GM23338 (cell line): ENCODE results near the gene CLCN2. TPM values are rescaled to one million over a fixed set of nuclear protein-coding genes. Genes with fewer than 3 reads are reported as not detected.

Source experiments
- ATAC-seq: fragments of 200-7000 bp; cut with Tn5 transposase; 3 replicates; pipeline ENCODE4 v1.9.1; 2020
- DNase-seq: peaks from one replicate; pipeline ENCODE4 v3.0.0-alpha.2; 2015; ENCODE audit warnings: low spot score
- H2AFZ ChIP-seq: fragments of 200-600 bp; sonication (generic); 2 replicates; pipeline ENCODE4 v1.8.0; 2016; ENCODE audit warnings: antibody characterized with exemption, mild to moderate bottlenecking, moderate library complexity
- H3F3A ChIP-seq: fragments of 200-600 bp; sonication (generic); replicated peaks from 2 replicates; pipeline ENCODE4 v1.8.0; 2017; ENCODE audit warnings: antibody characterized with exemption, mixed run types, low read depth
- H3K27ac ChIP-seq: fragments of 200-600 bp; sonication (generic); 2 replicates; pipeline ENCODE4 v1.6.1; 2016; ENCODE audit warnings: low read depth
- H3K27me3 ChIP-seq: fragments of 200-600 bp; sonication (generic); 2 replicates; pipeline ENCODE4 v1.8.0; 2016; ENCODE audit warnings: mild to moderate bottlenecking, mixed run types, moderate library complexity; ENCODE audit not compliant: insufficient read depth
- H3K36me3 ChIP-seq: fragments of 200-600 bp; sonication (generic); 2 replicates; pipeline ENCODE4 v1.8.0; 2016; ENCODE audit warnings: mild to moderate bottlenecking; ENCODE audit not compliant: insufficient read depth
- H3K4me1 ChIP-seq: fragments of 200-600 bp; sonication (generic); 2 replicates; pipeline ENCODE4 v1.8.0; 2016; ENCODE audit warnings: mild to moderate bottlenecking, moderate library complexity; ENCODE audit not compliant: insufficient read depth
- H3K4me2 ChIP-seq: fragments of 200-600 bp; sonication (generic); 2 replicates; pipeline ENCODE4 v1.7.1; 2017; ENCODE audit warnings: mixed run types
- H3K4me3 ChIP-seq: fragments of 200-600 bp; sonication (generic); 2 replicates; pipeline ENCODE4 v1.6.1; 2016; ENCODE audit warnings: mixed run types
- H3K79me2 ChIP-seq: fragments of 200-600 bp; sonication (generic); replicated peaks from 2 replicates; pipeline ENCODE4 v1.8.0; 2017; ENCODE audit warnings: mild to moderate bottlenecking; ENCODE audit not compliant: insufficient read depth
- H3K9me2 ChIP-seq: fragments of 200-600 bp; sonication (generic); 2 replicates; pipeline ENCODE4 v1.8.0; 2017; ENCODE audit not compliant: insufficient read depth
- H4K20me1 ChIP-seq: fragments of 200-600 bp; sonication (generic); replicated peaks from 2 replicates; pipeline ENCODE4 v1.8.0; 2017; ENCODE audit warnings: mild to moderate bottlenecking; ENCODE audit not compliant: insufficient read depth
- H3K27ac Mint-ChIP-seq: 2 replicates; pipeline ENCODE4 v1.8.0; 2020; ENCODE audit warnings: inconsistent platforms, mild to moderate bottlenecking, moderate library complexity, mixed read lengths
- H3K27me3 Mint-ChIP-seq: 3 replicates; pipeline ENCODE4 v1.8.0; 2022; ENCODE audit warnings: low read depth, mild to moderate bottlenecking, moderate library complexity, mixed read lengths, inconsistent platforms; ENCODE audit not compliant: insufficient read depth, poor library complexity
- H3K36me3 Mint-ChIP-seq: 3 replicates; pipeline ENCODE4 v1.8.0; 2021; ENCODE audit warnings: low read depth, mild to moderate bottlenecking, inconsistent platforms, moderate library complexity, mixed read lengths
- H3K4me1 Mint-ChIP-seq: 3 replicates; pipeline ENCODE4 v1.8.0; 2020; ENCODE audit warnings: mild to moderate bottlenecking, inconsistent platforms, mixed read lengths
- H3K4me3 Mint-ChIP-seq: 3 replicates; pipeline ENCODE4 v1.8.0; 2021; ENCODE audit warnings: moderate library complexity, mild to moderate bottlenecking, inconsistent platforms, mixed read lengths
- H3K9me3 Mint-ChIP-seq: 3 replicates; pipeline ENCODE4 v1.8.0; 2020; ENCODE audit warnings: moderate library complexity, mild to moderate bottlenecking, inconsistent platforms, mixed read lengths
- CREB1 ChIP-seq: fragments of 250-450 bp; sonication (Bioruptor Pico); IDR thresholded peaks from 2 replicates; pipeline ENCODE4 v1.5.0; 2020; ENCODE audit warnings: low read depth, mild to moderate bottlenecking, moderate library complexity
- EZH2 ChIP-seq: fragments of 200-600 bp; sonication (generic); IDR thresholded peaks from one replicate; pipeline ENCODE4 v1.8.0; 2017; ENCODE audit warnings: antibody characterized with exemption, mild to moderate bottlenecking, low read depth; ENCODE audit not compliant: unreplicated experiment
- EZH2phosphoT487 ChIP-seq: fragments of 200-600 bp; sonication (generic); IDR thresholded peaks from one replicate; pipeline ENCODE4 v1.8.1; 2018; ENCODE audit warnings: antibody characterized with exemption; ENCODE audit not compliant: unreplicated experiment
- JUNB ChIP-seq: IDR thresholded peaks from one replicate; pipeline ENCODE4 v1.6.1; 2016; ENCODE audit warnings: antibody characterized with exemption; ENCODE audit not compliant: unreplicated experiment
- NANOG ChIP-seq: IDR thresholded peaks from 2 replicates; pipeline ENCODE4 v1.6.1; 2016; ENCODE audit warnings: antibody characterized with exemption, borderline replicate concordance
- POLR2AphosphoS5 ChIP-seq: IDR thresholded peaks from 2 replicates; pipeline ENCODE4 v1.6.1; 2016; ENCODE audit warnings: antibody characterized with exemption, low read depth
- STAT1 ChIP-seq: IDR thresholded peaks from one replicate; pipeline ENCODE4 v1.6.1; 2016; ENCODE audit warnings: antibody characterized with exemption; ENCODE audit not compliant: unreplicated experiment
- ZNF114 ChIP-seq: fragments of 250-450 bp; sonication (Bioruptor Pico); IDR thresholded peaks from 2 replicates; pipeline ENCODE4 v1.5.0; 2020; ENCODE audit warnings: mild to moderate bottlenecking, moderate library complexity
- ZNF331 ChIP-seq: fragments of 250-450 bp; sonication (Bioruptor Pico); IDR thresholded peaks from 2 replicates; pipeline ENCODE4 v1.5.0; 2020; ENCODE audit warnings: low read depth, mild to moderate bottlenecking, moderate library complexity
- polyA plus RNA-seq: library from polyadenylated mRNA; unstranded; fragments of >200 nt; fragmentation: Nextera tagmentation; extraction: Ambion mirVana; gene quantifications from 2 replicates; pipeline ENCODE4 v1.2.1, GENCODE V29; 2016
- total RNA-seq: library from RNA; depleted of rRNA; stranded (reverse); fragments of >200 nt; shearing (Covaris generic); gene quantifications from 2 replicates; pipeline ENCODE4 v1.2.3, GENCODE V29; 2014
- TF ChIP-seq, protein P1 (sequence below): fragments of 250-450 bp; sonication (Bioruptor Pico); IDR thresholded peaks from 2 replicates; pipeline ENCODE4 v1.5.0; 2020; ENCODE audit warnings: mild to moderate bottlenecking, moderate library complexity
- TF ChIP-seq, protein P2 (sequence below), 2 experiments: fragments of 200-600 bp in 1 of 2; sonication (generic) in 1 of 2; conservative IDR thresholded peaks; 2 replicates each; pipeline versions ENCODE4 v1.5.1 to v1.6.1; 2016 to 2017; ENCODE audit warnings: antibody characterized with exemption in 2 of 2, low read depth in 2 of 2, mild to moderate bottlenecking in 2 of 2, moderate library complexity in 1 of 2
- TF ChIP-seq, protein P3 (sequence below): IDR thresholded peaks from one replicate; pipeline ENCODE4 v1.6.1; 2018; ENCODE audit warnings: antibody characterized with exemption; ENCODE audit not compliant: unreplicated experiment
- TF ChIP-seq, protein P4 (sequence below): IDR thresholded peaks from 2 replicates; pipeline ENCODE4 v1.6.1; 2016; ENCODE audit warnings: antibody characterized with exemption

Gene CLCN2
- total and polyA plus RNA-seq, 2 experiments from 2014 or later: 7.0 to 9.2 TPM

DNA sequence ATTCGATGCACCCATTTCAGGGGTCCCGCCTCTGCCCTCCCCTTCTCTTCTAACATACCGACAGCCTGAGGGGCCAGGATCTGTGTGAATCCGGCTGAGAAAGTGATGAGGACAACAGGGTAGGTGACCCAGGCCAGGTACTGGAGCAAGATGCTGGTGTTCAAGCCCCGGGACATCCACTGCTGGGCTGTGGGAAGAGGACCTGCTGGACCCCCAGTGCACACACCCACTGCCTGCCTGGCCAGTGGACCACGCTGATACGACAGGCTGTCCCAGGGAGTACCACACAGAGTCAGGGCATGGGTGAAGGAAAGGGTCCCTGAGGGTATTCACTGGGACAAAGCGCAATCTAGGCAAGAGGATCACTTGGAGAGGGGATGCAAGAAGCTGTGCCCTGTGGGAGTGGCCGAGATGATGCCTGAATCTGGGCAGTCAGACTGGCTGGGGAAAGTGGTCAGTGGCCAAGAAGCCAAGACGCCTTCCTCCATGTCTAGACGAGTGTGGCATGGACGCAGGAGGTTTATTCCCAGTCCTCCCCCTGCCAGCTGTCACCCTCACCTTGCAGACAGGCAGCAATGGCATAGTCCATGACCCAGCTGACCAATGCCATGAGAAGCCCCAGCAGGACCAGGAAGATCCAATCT lies 3.2 kb downstream of the CLCN2 start:
- no peak for DNase-seq

More for the DNA sequence above, 3.2 kb downstream of the CLCN2 start:
- H3K27ac Mint-ChIP-seq: no peak overlapping the region
- Histone ChIP-seq H4K20me1 (no peaks in the 10 kb centered on the region), H3K9me2 (no peaks in the 10 kb centered on the region), H3K36me3 (0 out of 2 replicates have a peak, but pooled peaks cover 3% of the 10 kb centered on the region), H3K4me3 (no peak overlapping the region), H3K27me3 (peaks cover 14% of the 10 kb centered on the region), H3F3A (peaks cover 5% of the 10 kb centered on the region; the same call in 1 of the 2 replicates), H3K27ac (no peak overlapping the region), H3K79me2 (no peaks in the 10 kb centered on the region), H3K4me1 (peaks cover 11% of the 10 kb centered on the region), H2AFZ (no peak overlapping the region), H3K4me2 (no peak overlapping the region)
- H3K27me3 Mint-ChIP-seq: peaks cover 17% of the 10 kb centered on the region
- no peak overlapping the region for H3K4me3 Mint-ChIP-seq
- H3K9me3 Mint-ChIP-seq: peaks cover under 1% of the 10 kb centered on the region; the same call in 1 of the 3 replicates
- peaks cover 18% of the 10 kb centered on the region for H3K4me1 Mint-ChIP-seq
- TF ChIP-seq, protein P1, sequence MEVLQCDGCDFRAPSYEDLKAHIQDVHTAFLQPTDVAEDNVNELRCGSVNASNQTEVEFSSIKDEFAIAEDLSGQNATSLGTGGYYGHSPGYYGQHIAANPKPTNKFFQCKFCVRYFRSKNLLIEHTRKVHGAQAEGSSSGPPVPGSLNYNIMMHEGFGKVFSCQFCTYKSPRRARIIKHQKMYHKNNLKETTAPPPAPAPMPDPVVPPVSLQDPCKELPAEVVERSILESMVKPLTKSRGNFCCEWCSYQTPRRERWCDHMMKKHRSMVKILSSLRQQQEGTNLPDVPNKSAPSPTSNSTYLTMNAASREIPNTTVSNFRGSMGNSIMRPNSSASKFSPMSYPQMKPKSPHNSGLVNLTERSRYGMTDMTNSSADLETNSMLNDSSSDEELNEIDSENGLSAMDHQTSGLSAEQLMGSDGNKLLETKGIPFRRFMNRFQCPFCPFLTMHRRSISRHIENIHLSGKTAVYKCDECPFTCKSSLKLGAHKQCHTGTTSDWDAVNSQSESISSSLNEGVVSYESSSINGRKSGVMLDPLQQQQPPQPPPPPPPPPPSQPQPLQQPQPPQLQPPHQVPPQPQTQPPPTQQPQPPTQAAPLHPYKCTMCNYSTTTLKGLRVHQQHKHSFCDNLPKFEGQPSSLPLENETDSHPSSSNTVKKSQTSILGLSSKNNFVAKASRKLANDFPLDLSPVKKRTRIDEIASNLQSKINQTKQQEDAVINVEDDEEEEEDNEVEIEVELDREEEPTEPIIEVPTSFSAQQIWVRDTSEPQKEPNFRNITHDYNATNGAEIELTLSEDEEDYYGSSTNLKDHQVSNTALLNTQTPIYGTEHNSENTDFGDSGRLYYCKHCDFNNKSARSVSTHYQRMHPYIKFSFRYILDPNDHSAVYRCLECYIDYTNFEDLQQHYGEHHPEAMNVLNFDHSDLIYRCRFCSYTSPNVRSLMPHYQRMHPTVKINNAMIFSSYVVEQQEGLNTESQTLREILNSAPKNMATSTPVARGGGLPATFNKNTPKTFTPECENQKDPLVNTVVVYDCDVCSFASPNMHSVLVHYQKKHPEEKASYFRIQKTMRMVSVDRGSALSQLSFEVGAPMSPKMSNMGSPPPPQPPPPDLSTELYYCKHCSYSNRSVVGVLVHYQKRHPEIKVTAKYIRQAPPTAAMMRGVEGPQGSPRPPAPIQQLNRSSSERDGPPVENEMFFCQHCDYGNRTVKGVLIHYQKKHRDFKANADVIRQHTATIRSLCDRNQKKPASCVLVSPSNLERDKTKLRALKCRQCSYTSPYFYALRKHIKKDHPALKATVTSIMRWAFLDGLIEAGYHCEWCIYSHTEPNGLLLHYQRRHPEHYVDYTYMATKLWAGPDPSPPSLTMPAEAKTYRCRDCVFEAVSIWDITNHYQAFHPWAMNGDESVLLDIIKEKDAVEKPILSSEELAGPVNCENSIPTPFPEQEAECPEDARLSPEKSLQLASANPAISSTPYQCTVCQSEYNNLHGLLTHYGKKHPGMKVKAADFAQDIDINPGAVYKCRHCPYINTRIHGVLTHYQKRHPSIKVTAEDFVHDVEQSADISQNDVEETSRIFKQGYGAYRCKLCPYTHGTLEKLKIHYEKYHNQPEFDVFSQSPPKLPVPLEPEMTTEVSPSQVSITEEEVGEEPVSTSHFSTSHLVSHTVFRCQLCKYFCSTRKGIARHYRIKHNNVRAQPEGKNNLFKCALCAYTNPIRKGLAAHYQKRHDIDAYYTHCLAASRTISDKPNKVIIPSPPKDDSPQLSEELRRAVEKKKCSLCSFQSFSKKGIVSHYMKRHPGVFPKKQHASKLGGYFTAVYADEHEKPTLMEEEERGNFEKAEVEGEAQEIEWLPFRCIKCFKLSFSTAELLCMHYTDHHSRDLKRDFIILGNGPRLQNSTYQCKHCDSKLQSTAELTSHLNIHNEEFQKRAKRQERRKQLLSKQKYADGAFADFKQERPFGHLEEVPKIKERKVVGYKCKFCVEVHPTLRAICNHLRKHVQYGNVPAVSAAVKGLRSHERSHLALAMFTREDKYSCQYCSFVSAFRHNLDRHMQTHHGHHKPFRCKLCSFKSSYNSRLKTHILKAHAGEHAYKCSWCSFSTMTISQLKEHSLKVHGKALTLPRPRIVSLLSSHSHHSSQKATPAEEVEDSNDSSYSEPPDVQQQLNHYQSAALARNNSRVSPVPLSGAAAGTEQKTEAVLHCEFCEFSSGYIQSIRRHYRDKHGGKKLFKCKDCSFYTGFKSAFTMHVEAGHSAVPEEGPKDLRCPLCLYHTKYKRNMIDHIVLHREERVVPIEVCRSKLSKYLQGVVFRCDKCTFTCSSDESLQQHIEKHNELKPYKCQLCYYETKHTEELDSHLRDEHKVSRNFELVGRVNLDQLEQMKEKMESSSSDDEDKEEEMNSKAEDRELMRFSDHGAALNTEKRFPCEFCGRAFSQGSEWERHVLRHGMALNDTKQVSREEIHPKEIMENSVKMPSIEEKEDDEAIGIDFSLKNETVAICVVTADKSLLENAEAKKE (CRISPR knock-in tag): no peak
- TF ChIP-seq, protein P2, sequence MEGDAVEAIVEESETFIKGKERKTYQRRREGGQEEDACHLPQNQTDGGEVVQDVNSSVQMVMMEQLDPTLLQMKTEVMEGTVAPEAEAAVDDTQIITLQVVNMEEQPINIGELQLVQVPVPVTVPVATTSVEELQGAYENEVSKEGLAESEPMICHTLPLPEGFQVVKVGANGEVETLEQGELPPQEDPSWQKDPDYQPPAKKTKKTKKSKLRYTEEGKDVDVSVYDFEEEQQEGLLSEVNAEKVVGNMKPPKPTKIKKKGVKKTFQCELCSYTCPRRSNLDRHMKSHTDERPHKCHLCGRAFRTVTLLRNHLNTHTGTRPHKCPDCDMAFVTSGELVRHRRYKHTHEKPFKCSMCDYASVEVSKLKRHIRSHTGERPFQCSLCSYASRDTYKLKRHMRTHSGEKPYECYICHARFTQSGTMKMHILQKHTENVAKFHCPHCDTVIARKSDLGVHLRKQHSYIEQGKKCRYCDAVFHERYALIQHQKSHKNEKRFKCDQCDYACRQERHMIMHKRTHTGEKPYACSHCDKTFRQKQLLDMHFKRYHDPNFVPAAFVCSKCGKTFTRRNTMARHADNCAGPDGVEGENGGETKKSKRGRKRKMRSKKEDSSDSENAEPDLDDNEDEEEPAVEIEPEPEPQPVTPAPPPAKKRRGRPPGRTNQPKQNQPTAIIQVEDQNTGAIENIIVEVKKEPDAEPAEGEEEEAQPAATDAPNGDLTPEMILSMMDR (conservative IDR thresholded peaks at IDR 0.05; ENCODE audit: low read depth in 2 of 2): no peak
- TF ChIP-seq STAT1: no peak
- no peak for TF ChIP-seq ZNF331 (CRISPR knock-in tag)
- TF ChIP-seq EZH2phosphoT487: no peak
- no peak for TF ChIP-seq NANOG
- no peak for TF ChIP-seq ZNF114 (CRISPR knock-in tag)
- TF ChIP-seq, protein P3, sequence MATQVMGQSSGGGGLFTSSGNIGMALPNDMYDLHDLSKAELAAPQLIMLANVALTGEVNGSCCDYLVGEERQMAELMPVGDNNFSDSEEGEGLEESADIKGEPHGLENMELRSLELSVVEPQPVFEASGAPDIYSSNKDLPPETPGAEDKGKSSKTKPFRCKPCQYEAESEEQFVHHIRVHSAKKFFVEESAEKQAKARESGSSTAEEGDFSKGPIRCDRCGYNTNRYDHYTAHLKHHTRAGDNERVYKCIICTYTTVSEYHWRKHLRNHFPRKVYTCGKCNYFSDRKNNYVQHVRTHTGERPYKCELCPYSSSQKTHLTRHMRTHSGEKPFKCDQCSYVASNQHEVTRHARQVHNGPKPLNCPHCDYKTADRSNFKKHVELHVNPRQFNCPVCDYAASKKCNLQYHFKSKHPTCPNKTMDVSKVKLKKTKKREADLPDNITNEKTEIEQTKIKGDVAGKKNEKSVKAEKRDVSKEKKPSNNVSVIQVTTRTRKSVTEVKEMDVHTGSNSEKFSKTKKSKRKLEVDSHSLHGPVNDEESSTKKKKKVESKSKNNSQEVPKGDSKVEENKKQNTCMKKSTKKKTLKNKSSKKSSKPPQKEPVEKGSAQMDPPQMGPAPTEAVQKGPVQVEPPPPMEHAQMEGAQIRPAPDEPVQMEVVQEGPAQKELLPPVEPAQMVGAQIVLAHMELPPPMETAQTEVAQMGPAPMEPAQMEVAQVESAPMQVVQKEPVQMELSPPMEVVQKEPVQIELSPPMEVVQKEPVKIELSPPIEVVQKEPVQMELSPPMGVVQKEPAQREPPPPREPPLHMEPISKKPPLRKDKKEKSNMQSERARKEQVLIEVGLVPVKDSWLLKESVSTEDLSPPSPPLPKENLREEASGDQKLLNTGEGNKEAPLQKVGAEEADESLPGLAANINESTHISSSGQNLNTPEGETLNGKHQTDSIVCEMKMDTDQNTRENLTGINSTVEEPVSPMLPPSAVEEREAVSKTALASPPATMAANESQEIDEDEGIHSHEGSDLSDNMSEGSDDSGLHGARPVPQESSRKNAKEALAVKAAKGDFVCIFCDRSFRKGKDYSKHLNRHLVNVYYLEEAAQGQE: no peak
- TF ChIP-seq EZH2: no peak
- no peak for TF ChIP-seq CREB1 (CRISPR knock-in tag)
- no peak for TF ChIP-seq POLR2AphosphoS5
- TF ChIP-seq, protein P4, sequence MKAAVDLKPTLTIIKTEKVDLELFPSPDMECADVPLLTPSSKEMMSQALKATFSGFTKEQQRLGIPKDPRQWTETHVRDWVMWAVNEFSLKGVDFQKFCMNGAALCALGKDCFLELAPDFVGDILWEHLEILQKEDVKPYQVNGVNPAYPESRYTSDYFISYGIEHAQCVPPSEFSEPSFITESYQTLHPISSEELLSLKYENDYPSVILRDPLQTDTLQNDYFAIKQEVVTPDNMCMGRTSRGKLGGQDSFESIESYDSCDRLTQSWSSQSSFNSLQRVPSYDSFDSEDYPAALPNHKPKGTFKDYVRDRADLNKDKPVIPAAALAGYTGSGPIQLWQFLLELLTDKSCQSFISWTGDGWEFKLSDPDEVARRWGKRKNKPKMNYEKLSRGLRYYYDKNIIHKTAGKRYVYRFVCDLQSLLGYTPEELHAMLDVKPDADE: no peak
- no peak for TF ChIP-seq JUNB
- no peak for ATAC-seq
- H3K36me3 Mint-ChIP-seq: peaks cover 15% of the 10 kb centered on the region
